ENCODE measurements around the gene NEUROG1. TPM values are rescaled to one million over a fixed set of nuclear protein-coding genes. Genes with fewer than 3 reads are reported as not detected.

Gene NEUROG1
- total RNA-seq, 1 donor: not detected

GRCh38 chr5:135508496-135509005 is 27.2 kb downstream of the NEUROG1 start:
- TF ChIP-seq CTCF (IDR thresholded peaks at IDR 0.05; ENCODE audit: insufficient read depth, low read length): no peak
- H3K4me3 ChIP-seq (ENCODE audit: low read depth, low read length): no peak overlapping the region
- DNase-seq (ENCODE audit: low read depth): no peak

- TF ChIP-seq CTCF (IDR thresholded peaks at IDR 0.05; ENCODE audit: insufficient read depth, low read length): no peak
- H3K4me3 ChIP-seq (ENCODE audit: low read depth, low read length): no peak overlapping the region
- peak; percentile 62 for DNase-seq (ENCODE audit: low read depth)
Observed at GRCh38 chr5:135505973-135506372, 29.8 kb downstream of the NEUROG1 start.

GRCh38 chr5:135504376-135504775 is 31.4 kb downstream of the NEUROG1 start:
- no peak for DNase-seq (ENCODE audit: low read depth)
- TF ChIP-seq CTCF (IDR thresholded peaks at IDR 0.05; ENCODE audit: insufficient read depth, low read length): no peak
- H3K4me3 ChIP-seq (ENCODE audit: low read depth, low read length): no peak overlapping the region

- no peak for TF ChIP-seq CTCF (IDR thresholded peaks at IDR 0.05; ENCODE audit: insufficient read depth, low read length)
- H3K4me3 ChIP-seq (ENCODE audit: low read depth, low read length): no peak overlapping the region
- no peak for DNase-seq (ENCODE audit: low read depth)
Observed at GRCh38 chr5:135503871-135504270, 31.9 kb downstream of the NEUROG1 start.

GRCh38 chr5:135502836-135503520 is 32.8 kb downstream of the NEUROG1 start:
- no peak for TF ChIP-seq CTCF (IDR thresholded peaks at IDR 0.05; ENCODE audit: insufficient read depth, low read length)
- H3K4me3 ChIP-seq (ENCODE audit: low read depth, low read length): no peak overlapping the region
- DNase-seq (ENCODE audit: low read depth): no peak

- DNase-seq (ENCODE audit: low read depth): no peak
- TF ChIP-seq CTCF (IDR thresholded peaks at IDR 0.05; ENCODE audit: insufficient read depth, low read length): no peak
- H3K4me3 ChIP-seq (ENCODE audit: low read depth, low read length): no peak overlapping the region
Observed at GRCh38 chr5:135501965-135502364, 33.8 kb downstream of the NEUROG1 start.

GRCh38 chr5:135498637-135498995 is 37.1 kb downstream of the NEUROG1 start:
- no peak for TF ChIP-seq CTCF (IDR thresholded peaks at IDR 0.05; ENCODE audit: insufficient read depth, low read length)
- no peak overlapping the region for H3K4me3 ChIP-seq (ENCODE audit: low read depth, low read length)
- no peak for DNase-seq (ENCODE audit: low read depth)

All from fibroblast of the aortic adventitia (primary cell).